ENCODE data around the gene GNL1. TPM values are rescaled to one million over a fixed set of nuclear protein-coding genes. Genes with fewer than 3 reads are reported as not detected.

The GNL1 gene
- total and polyA plus RNA-seq, 8 donors = 32.3 to 86.6 (median 42.0) TPM

DNA sequence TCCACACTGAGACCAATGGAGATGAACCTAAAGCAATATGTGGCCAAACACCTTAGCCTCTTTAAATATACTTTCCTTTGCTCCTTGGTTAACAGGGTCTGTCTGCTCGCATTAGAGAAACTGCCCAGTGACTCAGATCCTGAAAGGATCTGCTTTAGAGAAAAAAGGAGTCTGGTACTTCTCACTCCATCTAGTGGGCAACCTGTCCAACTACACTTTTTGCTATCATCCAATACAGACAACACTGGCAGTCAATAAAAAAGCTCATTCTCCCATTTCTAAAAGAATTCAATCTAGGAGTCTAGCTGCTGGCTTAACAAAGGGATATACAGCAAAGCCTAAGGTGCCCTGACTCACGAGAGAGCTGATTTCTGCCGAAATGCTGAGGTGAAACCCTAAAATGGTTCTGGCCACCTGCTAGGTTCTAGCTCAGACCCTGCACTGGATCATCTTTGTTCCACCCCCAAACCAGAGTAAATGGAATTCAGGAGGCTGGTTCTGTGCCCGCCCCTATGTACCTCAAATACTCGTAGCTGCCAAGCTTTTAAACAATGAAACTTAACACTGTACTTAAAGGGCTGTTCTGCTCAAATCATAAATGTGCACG is 11.5 kb downstream of the GNL1 start:
- FAIRE-seq (peak; percentile 41), DNase-seq (peak in 1 of 6 donors; percentile 12), ATAC-seq (peak; percentile 66 to 81 (median 76))
- TF ChIP-seq, protein P1, sequence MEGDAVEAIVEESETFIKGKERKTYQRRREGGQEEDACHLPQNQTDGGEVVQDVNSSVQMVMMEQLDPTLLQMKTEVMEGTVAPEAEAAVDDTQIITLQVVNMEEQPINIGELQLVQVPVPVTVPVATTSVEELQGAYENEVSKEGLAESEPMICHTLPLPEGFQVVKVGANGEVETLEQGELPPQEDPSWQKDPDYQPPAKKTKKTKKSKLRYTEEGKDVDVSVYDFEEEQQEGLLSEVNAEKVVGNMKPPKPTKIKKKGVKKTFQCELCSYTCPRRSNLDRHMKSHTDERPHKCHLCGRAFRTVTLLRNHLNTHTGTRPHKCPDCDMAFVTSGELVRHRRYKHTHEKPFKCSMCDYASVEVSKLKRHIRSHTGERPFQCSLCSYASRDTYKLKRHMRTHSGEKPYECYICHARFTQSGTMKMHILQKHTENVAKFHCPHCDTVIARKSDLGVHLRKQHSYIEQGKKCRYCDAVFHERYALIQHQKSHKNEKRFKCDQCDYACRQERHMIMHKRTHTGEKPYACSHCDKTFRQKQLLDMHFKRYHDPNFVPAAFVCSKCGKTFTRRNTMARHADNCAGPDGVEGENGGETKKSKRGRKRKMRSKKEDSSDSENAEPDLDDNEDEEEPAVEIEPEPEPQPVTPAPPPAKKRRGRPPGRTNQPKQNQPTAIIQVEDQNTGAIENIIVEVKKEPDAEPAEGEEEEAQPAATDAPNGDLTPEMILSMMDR (IDR thresholded peaks at IDR 0.05) = peak; percentile 38 to 72 (median 50)
- H3K4me1 ChIP-seq = peaks cover 0 to 4% (median 3%) of the 10 kb centered on the region in 3 donors
- H3K27ac ChIP-seq = no peak overlapping the region
- intact Hi-C loops (cut with DNase I) = loop anchor here in 2 of 3 donors (5.0 to 10.0 kb wide), 2 partner anchors 62 to 180 kb away; partner anchors contain the start of gene TUBB (in 1 of the 2)
- no peaks in the 10 kb centered on the region for H3K27me3 ChIP-seq
- no peak overlapping the region for H3K4me3 ChIP-seq
- peaks cover 0 to 10% (median 0%) of the 10 kb centered on the region in 3 donors for H3K36me3 ChIP-seq
- H3K9me3 ChIP-seq = no peaks in the 10 kb centered on the region
- 25 to 26% methylated on average over 6 of the region's 6 CpGs for WGBS, 2 donors

DNA sequence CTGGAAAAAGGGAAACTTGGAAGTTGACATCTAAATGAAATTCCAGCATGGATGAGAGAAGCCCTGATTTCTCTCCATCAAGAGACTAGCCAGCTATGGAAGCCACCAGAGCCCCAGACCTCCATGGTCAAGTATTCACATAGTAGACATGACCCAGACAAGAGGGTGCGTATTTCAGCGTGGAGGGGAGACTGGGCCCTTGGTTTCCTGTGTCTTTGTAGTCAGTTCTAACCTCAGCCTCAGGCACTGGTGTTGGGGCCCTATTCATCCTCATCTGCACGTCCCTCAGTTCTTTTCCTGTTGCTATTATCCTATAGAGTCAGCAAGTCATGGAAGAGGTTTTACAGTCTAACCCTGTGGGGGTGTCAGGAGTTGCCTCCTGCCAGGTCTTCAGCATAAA is 12.5 kb downstream of the GNL1 start:
- Histone ChIP-seq H3K4me3 (no peak overlapping the region), H3K9me3 (no peaks in the 10 kb centered on the region), H3K27ac (no peak overlapping the region), H3K27me3 (no peaks in the 10 kb centered on the region), H3K4me1 (peaks cover 0 to 4% (median 3%) of the 10 kb centered on the region in 3 donors), H3K36me3 (peaks cover 0 to 10% (median 0%) of the 10 kb centered on the region in 3 donors)
- no peak for FAIRE-seq
- TF ChIP-seq, protein P1 (IDR thresholded peaks at IDR 0.05) = no peak
- WGBS, 2 donors = 88 to 95% methylated on average over 3 of the region's 3 CpGs
- DNase-seq = peak in 1 of 6 donors; percentile 8
- ATAC-seq = no peak
- intact Hi-C loops (cut with DNase I) = loop anchor here in 1 of 3 donors (10.0 kb wide), 1 partner anchor 181 kb away; the partner anchor contains the start of gene TUBB

DNA sequence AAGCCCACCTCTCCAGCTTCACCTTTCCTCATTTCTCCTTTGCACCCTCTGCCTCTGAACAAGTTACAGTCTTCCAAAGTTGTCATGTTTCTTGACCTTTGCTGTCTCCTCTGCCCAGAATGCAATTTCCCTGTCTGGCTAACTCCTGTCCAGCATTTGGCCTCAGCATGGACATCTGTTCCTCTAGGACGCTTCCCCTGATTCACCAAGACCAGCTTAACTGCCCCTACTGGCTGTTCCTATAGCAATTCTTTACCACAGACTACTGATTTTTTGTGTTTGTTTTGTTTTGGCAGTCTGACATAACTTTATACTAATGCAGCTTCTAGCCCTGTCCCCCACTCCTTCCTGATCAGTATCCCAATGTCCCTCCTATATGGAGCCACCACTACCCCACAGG is 13.4 kb downstream of the GNL1 start:
- FAIRE-seq (no peak), DNase-seq (no peak), ATAC-seq (no peak)
- TF ChIP-seq, protein P1 (IDR thresholded peaks at IDR 0.05) = no peak
- Histone ChIP-seq H3K27me3 (no peaks in the 10 kb centered on the region), H3K27ac (no peak overlapping the region), H3K4me1 (peaks cover 0 to 4% (median 3%) of the 10 kb centered on the region in 3 donors), H3K4me3 (no peak overlapping the region), H3K9me3 (no peaks in the 10 kb centered on the region), H3K36me3 (peaks cover 0 to 10% (median 0%) of the 10 kb centered on the region in 3 donors)
- WGBS, 2 donors = 66 to 78% methylated on average over 1 of the region's 1 CpG
- intact Hi-C loops (cut with DNase I) = loop anchor here in 1 of 3 donors (10.0 kb wide), 1 partner anchor 182 kb away; the partner anchor contains the start of gene TUBB

DNA sequence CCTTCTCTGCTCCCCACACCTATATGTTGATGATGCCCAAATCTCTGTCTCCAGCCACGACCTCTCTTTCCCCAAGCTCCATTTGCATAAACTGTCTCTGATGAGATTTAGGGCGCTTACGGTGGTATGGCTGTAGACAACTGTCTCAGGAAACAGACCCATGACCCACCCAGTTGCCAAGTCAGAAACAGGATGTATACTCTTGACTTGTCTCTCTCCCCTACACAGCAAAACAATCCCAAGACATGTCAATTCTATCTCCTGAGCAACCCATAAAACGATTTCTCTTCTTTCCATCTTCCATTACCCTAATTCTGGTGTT is 13.9 kb downstream of the GNL1 start:
- H3K4me1 ChIP-seq = peaks cover 0 to 4% (median 3%) of the 10 kb centered on the region in 3 donors
- no peak overlapping the region for H3K27ac ChIP-seq
- WGBS, 2 donors = 11 to 20% methylated on average over 4 of the region's 4 CpGs
- DNase-seq = no peak
- peaks cover 0 to 10% (median 0%) of the 10 kb centered on the region in 3 donors for H3K36me3 ChIP-seq
- no peaks in the 10 kb centered on the region for H3K9me3 ChIP-seq
- H3K27me3 ChIP-seq = no peaks in the 10 kb centered on the region
- ATAC-seq = no peak
- no peak for FAIRE-seq
- no peak overlapping the region for H3K4me3 ChIP-seq
- TF ChIP-seq, protein P1 (IDR thresholded peaks at IDR 0.05) = no peak
- intact Hi-C loops (cut with DNase I) = loop anchor here in 1 of 3 donors (10.0 kb wide), 1 partner anchor 182 kb away; the partner anchor contains the start of gene TUBB
